ENCODE results near the gene EGR4. TPM values are rescaled to one million over a fixed set of nuclear protein-coding genes. Genes with fewer than 3 reads are reported as not detected.

The EGR4 gene
- total RNA-seq, 1 donor from 2014 or later, result not detected

GRCh38 chr2:73282924-73283544 lies 10.3 kb downstream of the EGR4 start:
- H3K27ac ChIP-seq, result no peak overlapping the region
- peaks cover 11% of the 10 kb centered on the region for H3K27me3 ChIP-seq
- ATAC-seq, result no peak
- no peaks in the 10 kb centered on the region for H3K9me3 ChIP-seq
- peaks cover 15% of the 10 kb centered on the region for H3K4me1 ChIP-seq
- intact Hi-C loops (cut with DNase I), result no loop called here
- no peak for DNase-seq
- no peaks in the 10 kb centered on the region for H3K36me3 ChIP-seq
- no peak for TF ChIP-seq CTCF (IDR thresholded peaks at IDR 0.05)
- peak overlapping the region; percentile 72 for H3K4me3 ChIP-seq

- H3K4me1 ChIP-seq, result peaks cover 15% of the 10 kb centered on the region
- intact Hi-C loops (cut with DNase I), result no loop called here
- no peaks in the 10 kb centered on the region for H3K9me3 ChIP-seq
- no peak overlapping the region for H3K4me3 ChIP-seq
- DNase-seq, result no peak
- ATAC-seq, result no peak
- H3K27ac ChIP-seq, result no peak overlapping the region
- peaks cover 4% of the 10 kb centered on the region for H3K27me3 ChIP-seq
- no peaks in the 10 kb centered on the region for H3K36me3 ChIP-seq
- TF ChIP-seq CTCF (IDR thresholded peaks at IDR 0.05), result no peak
Measured at GRCh38 chr2:73281244-73281643, 12.1 kb downstream of the EGR4 start.

GRCh38 chr2:73279852-73280251 lies 13.5 kb downstream of the EGR4 start:
- no peak overlapping the region for H3K4me3 ChIP-seq
- no peaks in the 10 kb centered on the region for H3K27me3 ChIP-seq
- no peak for TF ChIP-seq CTCF (IDR thresholded peaks at IDR 0.05)
- H3K9me3 ChIP-seq, result no peaks in the 10 kb centered on the region
- H3K4me1 ChIP-seq, result peaks cover 9% of the 10 kb centered on the region
- DNase-seq (no peak), ATAC-seq (no peak)
- H3K36me3 ChIP-seq, result no peaks in the 10 kb centered on the region
- intact Hi-C loops (cut with DNase I), result no loop called here
- no peak overlapping the region for H3K27ac ChIP-seq

GRCh38 chr2:73272270-73272669 lies 21.1 kb downstream of the EGR4 start:
- H3K4me3 ChIP-seq, result no peak overlapping the region
- no peaks in the 10 kb centered on the region for H3K4me1 ChIP-seq
- DNase-seq (peak; percentile 43), ATAC-seq (no peak)
- no peaks in the 10 kb centered on the region for H3K36me3 ChIP-seq
- H3K9me3 ChIP-seq, result no peaks in the 10 kb centered on the region
- intact Hi-C loops (cut with DNase I), result no loop called here
- peaks cover 26% of the 10 kb centered on the region for H3K27me3 ChIP-seq
- no peak for TF ChIP-seq CTCF (IDR thresholded peaks at IDR 0.05)
- no peak overlapping the region for H3K27ac ChIP-seq

- intact Hi-C loops (cut with DNase I), result no loop called here
- no peak overlapping the region for H3K27ac ChIP-seq
- H3K36me3 ChIP-seq, result no peaks in the 10 kb centered on the region
- no peak for TF ChIP-seq CTCF (IDR thresholded peaks at IDR 0.05)
- peaks cover 35% of the 10 kb centered on the region for H3K27me3 ChIP-seq
- no peak for DNase-seq
- H3K4me3 ChIP-seq, result no peak overlapping the region
- no peak for ATAC-seq
- H3K4me1 ChIP-seq, result no peaks in the 10 kb centered on the region
- H3K9me3 ChIP-seq, result no peaks in the 10 kb centered on the region
Measured at GRCh38 chr2:73269686-73270465, 23.5 kb downstream of the EGR4 start.

All from upper lobe of right lung (tissue), 1 donor.